Measurements from ENCODE around the gene KAZN. TPM values are rescaled to one million over a fixed set of nuclear protein-coding genes. Genes with fewer than 3 reads are reported as not detected.

The KAZN gene
- total and polyA plus RNA-seq, 11 donors = 0.65 to 6.5 (median 2.3) TPM

DNA sequence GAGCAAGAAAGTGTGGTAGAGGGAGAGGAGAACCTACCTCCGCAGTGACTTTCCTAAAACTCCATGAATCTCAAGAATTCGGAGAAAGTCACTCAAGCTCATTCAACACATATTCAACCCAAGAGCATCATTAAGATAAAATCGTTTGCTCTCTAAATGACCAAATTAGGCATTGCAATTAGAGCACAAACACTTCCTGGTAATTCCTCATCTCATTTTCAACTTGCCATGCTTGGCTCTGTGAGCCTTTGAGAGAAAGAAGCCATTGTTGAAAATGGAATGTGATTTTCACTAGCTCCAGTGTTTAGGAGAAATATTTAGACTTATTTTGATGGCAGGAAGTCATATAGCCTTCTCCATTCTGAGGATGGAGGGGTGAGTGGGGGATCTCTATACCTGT is 52.5 kb downstream of the KAZN start:
- Histone ChIP-seq H3K27me3 (peaks cover 0 to 8% (median 0%) of the 10 kb centered on the region in 9 donors), H3K4me3 (no peak overlapping the region), H3K27ac (no peak overlapping the region), H3K36me3 (no peaks in the 10 kb centered on the region), H3K9me3 (no peaks in the 10 kb centered on the region), H3K4me1 (no peaks in the 10 kb centered on the region)
- intact Hi-C loops (cut with DNase I) = no loop called here
- DNase-seq = no peak
- TF ChIP-seq POLR2A (IDR thresholded peaks at IDR 0.05) = no peak
- TF ChIP-seq, protein P1, sequence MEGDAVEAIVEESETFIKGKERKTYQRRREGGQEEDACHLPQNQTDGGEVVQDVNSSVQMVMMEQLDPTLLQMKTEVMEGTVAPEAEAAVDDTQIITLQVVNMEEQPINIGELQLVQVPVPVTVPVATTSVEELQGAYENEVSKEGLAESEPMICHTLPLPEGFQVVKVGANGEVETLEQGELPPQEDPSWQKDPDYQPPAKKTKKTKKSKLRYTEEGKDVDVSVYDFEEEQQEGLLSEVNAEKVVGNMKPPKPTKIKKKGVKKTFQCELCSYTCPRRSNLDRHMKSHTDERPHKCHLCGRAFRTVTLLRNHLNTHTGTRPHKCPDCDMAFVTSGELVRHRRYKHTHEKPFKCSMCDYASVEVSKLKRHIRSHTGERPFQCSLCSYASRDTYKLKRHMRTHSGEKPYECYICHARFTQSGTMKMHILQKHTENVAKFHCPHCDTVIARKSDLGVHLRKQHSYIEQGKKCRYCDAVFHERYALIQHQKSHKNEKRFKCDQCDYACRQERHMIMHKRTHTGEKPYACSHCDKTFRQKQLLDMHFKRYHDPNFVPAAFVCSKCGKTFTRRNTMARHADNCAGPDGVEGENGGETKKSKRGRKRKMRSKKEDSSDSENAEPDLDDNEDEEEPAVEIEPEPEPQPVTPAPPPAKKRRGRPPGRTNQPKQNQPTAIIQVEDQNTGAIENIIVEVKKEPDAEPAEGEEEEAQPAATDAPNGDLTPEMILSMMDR (IDR thresholded peaks at IDR 0.05) = no peak
- ATAC-seq = no peak
- 55 to 65% (median 62%) methylated on average over 3 of the region's 3 CpGs for WGBS, 4 donors

DNA sequence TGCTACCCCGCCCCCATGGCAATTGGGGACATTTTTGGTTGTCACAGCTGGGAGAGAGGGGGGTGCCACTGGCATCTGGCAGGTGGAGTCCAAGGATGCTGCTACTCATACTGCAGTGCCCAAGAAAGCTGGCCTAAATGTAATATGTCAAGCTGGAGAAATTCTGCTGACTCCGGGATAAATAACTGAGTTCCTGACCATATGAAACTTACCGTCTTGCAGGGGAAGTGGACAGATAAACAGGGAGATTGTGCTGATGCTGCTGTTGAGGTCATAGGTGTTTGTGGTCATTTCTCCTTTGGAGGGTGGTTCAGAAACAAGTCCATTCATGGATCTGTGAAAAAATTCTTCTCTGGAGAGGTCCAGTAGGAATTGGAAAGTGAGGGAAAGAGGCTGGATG is 54.4 kb downstream of the KAZN start:
- 62 to 80% (median 70%) methylated on average over 3 of the region's 3 CpGs for WGBS, 4 donors
- Histone ChIP-seq H3K9me3 (no peaks in the 10 kb centered on the region), H3K36me3 (no peaks in the 10 kb centered on the region), H3K27ac (no peak overlapping the region), H3K27me3 (peaks cover 0 to 8% (median 0%) of the 10 kb centered on the region in 9 donors), H3K4me3 (no peak overlapping the region), H3K4me1 (no peaks in the 10 kb centered on the region)
- DNase-seq = no peak
- intact Hi-C loops (cut with DNase I) = no loop called here
- ATAC-seq = no peak
- TF ChIP-seq POLR2A (IDR thresholded peaks at IDR 0.05) = no peak
- TF ChIP-seq, protein P1 (IDR thresholded peaks at IDR 0.05) = no peak

DNA sequence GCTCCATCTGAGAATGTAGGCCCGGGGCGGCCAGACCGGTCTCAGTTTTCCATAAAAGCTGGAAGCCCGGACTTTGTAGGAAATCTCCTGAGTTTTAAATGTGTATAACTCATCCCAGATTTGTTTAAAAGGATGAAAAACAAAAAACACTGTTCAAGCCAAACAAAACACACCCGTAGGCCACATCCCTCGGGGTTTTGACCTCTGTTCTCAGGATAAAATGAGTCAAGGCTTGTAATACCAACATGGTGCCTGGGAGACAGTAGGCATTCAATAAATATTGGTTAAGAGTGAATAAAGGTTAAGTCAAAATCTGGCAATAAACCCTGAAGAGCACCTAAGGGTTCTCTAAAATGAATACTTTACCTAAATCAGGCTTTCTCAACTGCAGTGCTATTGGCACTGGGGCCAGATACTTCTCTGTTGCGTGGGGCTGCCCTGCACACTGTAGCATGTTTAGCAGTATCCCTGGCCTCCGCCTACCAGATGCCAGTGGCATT is 55.0 kb downstream of the KAZN start:
- Histone ChIP-seq H3K4me1 (no peaks in the 10 kb centered on the region), H3K9me3 (no peaks in the 10 kb centered on the region), H3K27ac (no peak overlapping the region), H3K4me3 (no peak overlapping the region), H3K36me3 (no peaks in the 10 kb centered on the region), H3K27me3 (peaks cover 0 to 8% (median 0%) of the 10 kb centered on the region in 9 donors)
- 63 to 85% (median 76%) methylated on average over 8 of the region's 8 CpGs for WGBS, 4 donors
- ATAC-seq (no peak), DNase-seq (no peak)
- intact Hi-C loops (cut with DNase I) = no loop called here
- TF ChIP-seq, protein P1 (IDR thresholded peaks at IDR 0.05) = no peak
- TF ChIP-seq POLR2A (IDR thresholded peaks at IDR 0.05) = no peak

DNA sequence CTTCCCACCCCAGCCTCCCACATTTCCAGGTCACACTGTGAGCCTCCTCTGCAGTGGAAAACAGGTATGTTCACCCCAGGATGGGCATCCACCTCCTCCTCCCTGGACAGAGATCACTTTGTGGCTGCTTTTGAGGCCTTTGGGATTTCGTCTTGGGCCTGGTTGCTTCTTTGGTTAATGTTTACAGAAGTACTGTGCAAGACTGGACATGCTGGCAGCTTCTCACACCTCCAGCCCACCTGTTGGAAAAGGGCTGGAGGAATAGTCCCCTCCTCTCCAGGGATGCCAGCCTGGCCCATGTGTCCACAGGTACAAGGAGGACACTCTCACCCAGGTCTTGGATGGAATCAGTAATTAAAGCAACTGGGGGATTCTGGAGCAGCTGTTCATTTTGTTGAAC is 56.1 kb downstream of the KAZN start:
- H3K27ac ChIP-seq = no peak overlapping the region
- intact Hi-C loops (cut with DNase I) = no loop called here
- H3K9me3 ChIP-seq = no peaks in the 10 kb centered on the region
- TF ChIP-seq, protein P1 (IDR thresholded peaks at IDR 0.05) = no peak
- no peak for TF ChIP-seq POLR2A (IDR thresholded peaks at IDR 0.05)
- WGBS, 4 donors = 79 to 92% (median 87%) methylated on average over 1 of the region's 1 CpG
- no peak for ATAC-seq
- H3K4me1 ChIP-seq = no peaks in the 10 kb centered on the region
- H3K4me3 ChIP-seq = no peak overlapping the region
- no peak for DNase-seq
- H3K27me3 ChIP-seq = peaks cover 0 to 8% (median 0%) of the 10 kb centered on the region in 9 donors
- no peaks in the 10 kb centered on the region for H3K36me3 ChIP-seq
